ENCODE data around the gene TMA16. TPM values are rescaled to one million over a fixed set of nuclear protein-coding genes. Genes with fewer than 3 reads are reported as not detected.

TMA16 gene
- total and polyA plus RNA-seq, 2 of the 8 experiments (the other 6 are each of a cell fraction or from before 2014, with no cell fraction given), result 8.0 to 64.2 TPM

- Histone ChIP-seq H3K79me1 (ENCODE audit: low read depth, low read length) (no peaks in the 10 kb centered on the region), H4K91ac (replicated peaks; ENCODE audit: insufficient read length, low read length) (no peak overlapping the region), H2AK5ac (ENCODE audit: low read depth, low read length) (no peak overlapping the region), H2BK20ac (ENCODE audit: low read length) (no peak overlapping the region), H3K36me3 (ENCODE audit: control insufficient read depth in 2 of 4, insufficient read depth in 4 of 4, low read length in 3 of 4) (no peaks in the 10 kb centered on the region), H2BK120ac (replicated peaks; ENCODE audit: low read depth, low read length) (no peak overlapping the region), H3K4me3 (ENCODE audit: extremely low read depth in 1 of 4, insufficient read depth in 2 of 4, low read depth in 3 of 4, low read length in 4 of 4) (no peak overlapping the region), H3K27ac (ENCODE audit: low read depth, low read length) (no peak overlapping the region), H2BK15ac (ENCODE audit: low read length) (no peak overlapping the region), H2BK5ac (ENCODE audit: low read depth, low read length) (no peak overlapping the region), H3K4ac (replicated peaks; ENCODE audit: insufficient read length, low read depth, low read length) (no peak overlapping the region), H4K20me1 (replicated peaks in 1 of 2; ENCODE audit: control insufficient read depth in 1 of 2, insufficient read depth in 2 of 2, low read length in 2 of 2) (no peaks in the 10 kb centered on the region), H2BK12ac (ENCODE audit: low read depth, low read length) (no peak overlapping the region), H3K9me3 (ENCODE audit: insufficient read depth in 2 of 2, low read depth in 1 of 2, low read length in 1 of 2) (no peaks in the 10 kb centered on the region), H3K9ac (replicated peaks in 1 of 4; ENCODE audit: extremely low read depth in 1 of 4, low read depth in 3 of 4, low read length in 3 of 4) (no peak overlapping the region), H3K4me1 (replicated peaks in 1 of 4; ENCODE audit: control insufficient read depth in 3 of 4, insufficient read depth in 4 of 4, low read length in 3 of 4) (no peaks in the 10 kb centered on the region), H3K23me2 (ENCODE audit: low read depth, low read length) (no peaks in the 10 kb centered on the region), H3K23ac (ENCODE audit: insufficient read length) (no peak overlapping the region), H3K4me2 (ENCODE audit: insufficient read depth in 1 of 2, low read depth in 2 of 2, low read length in 2 of 2) (no peak overlapping the region), H3K79me2 (ENCODE audit: control insufficient read depth in 1 of 2, insufficient read depth in 2 of 2, low read length in 2 of 2) (no peaks in the 10 kb centered on the region), H2AFZ (ENCODE audit: low read length) (no peak overlapping the region), H4K5ac (ENCODE audit: insufficient read length, low read depth, low read length) (no peak overlapping the region), H3K56ac (replicated peaks; ENCODE audit: insufficient read length, low read depth, low read length) (no peak overlapping the region), H3K18ac (ENCODE audit: extremely low read depth, low read length) (no peak overlapping the region), H3K14ac (ENCODE audit: insufficient read length) (no peak overlapping the region), H3K27me3 (replicated peaks in 1 of 4; ENCODE audit: control insufficient read depth in 3 of 4, extremely low read depth in 1 of 4, insufficient read depth in 3 of 4, low read length in 3 of 4) (no peaks in the 10 kb centered on the region), H4K8ac (ENCODE audit: extremely low read depth, insufficient read depth, low read length) (no peak overlapping the region)
- no peak for FAIRE-seq
- TF ChIP-seq RAD21 (IDR thresholded peaks at IDR 0.05 in 1 of 2, conservative IDR thresholded peaks at IDR 0.05 in 1 of 2; ENCODE audit: low read depth in 2 of 2, low read length in 2 of 2) (peak; percentile 76 to 81), CTCF (IDR thresholded peaks at IDR 0.05; ENCODE audit: control extremely low read depth in 1 of 3, insufficient read depth in 1 of 3, low read depth in 1 of 3, low read length in 3 of 3) (peak in 2 of 3 experiments; percentile 48 to 67; a peak in 2 of 4 replicates), CEBPB (IDR thresholded peaks at IDR 0.05; ENCODE audit: low read depth, low read length) (no peak)
- DNase-seq (ENCODE audit: low read depth in 1 of 2, low spot score in 2 of 2), result no peak
- CTCF ChIA-PET (ENCODE audit: partially characterized antibody), result interaction anchor here (0.6 to 11.1 kb wide), 27 partner anchors 10 to 1446 kb away, joined by 3 to 119 read pairs (median 4); partner anchors contain the start of genes NPY1R, TKTL2 and TMA16
- POLR2A ChIA-PET (ENCODE audit: partially characterized antibody), result interaction anchor here (0.6 to 1.9 kb wide), 3 partner anchors 55 to 258 kb away, joined by 3 to 5 read pairs (median 3); partner anchors contain the start of genes NPY1R and TMA16
- 62% methylated on average over 10 of the region's 10 CpGs; no CpG with 5 or more reads in 1 of the 2 experiments for WGBS, 2 experiments (ENCODE audit: extremely low coverage in 1 of 2, insufficient coverage in 1 of 2, insufficient read length in 1 of 2, insufficient replicate concordance in 2 of 2, low coverage in 1 of 2, low lambda C conversion rate in 2 of 2, missing lambda C conversion rate in 1 of 2)
Measured at GRCh38 chr4:163548481-163549243, 54.2 kb downstream of the TMA16 start.
